ENCODE measurements around the gene NEDD9.

Gene NEDD9

GRCh38 chr6:11181478-11182136 is 50.9 kb downstream of the NEDD9 start:
- Mint-ChIP-seq H3K27ac (no peak overlapping the region), H3K4me1 (ENCODE audit: low read depth) (no peaks in the 10 kb centered on the region), H3K27me3 (no peaks in the 10 kb centered on the region), H3K4me3 (no peak overlapping the region), H3K36me3 (peaks cover 30% of the 10 kb centered on the region), H3K9me3 (ENCODE audit: low read depth) (peaks cover 17% of the 10 kb centered on the region)

DNA sequence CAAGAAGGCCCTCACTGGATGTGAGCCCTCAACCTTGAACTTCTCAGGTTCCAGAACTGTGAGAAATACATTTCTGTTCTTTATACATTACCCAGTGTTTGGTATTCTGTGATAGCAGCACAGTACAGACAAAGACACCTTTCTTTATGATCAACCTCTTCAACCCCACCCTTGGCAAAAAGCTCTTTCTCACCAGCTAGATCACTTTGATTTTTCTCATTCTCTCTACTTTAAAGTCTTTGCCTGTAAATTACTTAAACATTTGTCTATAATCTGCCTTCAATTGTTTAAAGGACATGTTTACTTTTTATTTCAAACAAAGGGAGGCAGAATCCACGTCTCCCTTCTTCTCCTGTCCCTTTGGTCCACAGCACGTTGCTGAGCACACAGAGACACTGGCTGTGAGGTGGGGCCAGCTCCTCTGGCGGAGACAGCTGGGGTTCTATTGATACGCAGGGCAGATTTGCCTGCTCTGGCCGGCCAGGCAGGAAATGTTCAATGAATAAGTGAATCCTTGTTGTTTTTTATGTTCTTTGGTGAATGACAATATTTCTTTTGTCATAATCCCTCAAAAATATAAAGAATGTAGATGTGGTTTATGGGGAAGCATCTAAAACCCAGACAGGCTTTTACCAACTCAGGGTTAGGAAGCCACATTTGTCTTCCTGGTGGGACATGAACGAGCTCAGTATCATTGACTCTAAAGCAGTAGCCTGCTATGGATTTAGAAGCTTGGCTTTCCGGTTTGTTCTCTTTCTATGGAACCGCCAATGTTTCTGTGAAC is 52.9 kb downstream of the NEDD9 start:
- Mint-ChIP-seq H3K4me3 (no peak overlapping the region), H3K4me1 (ENCODE audit: low read depth) (no peaks in the 10 kb centered on the region), H3K27ac (no peak overlapping the region), H3K36me3 (peaks cover 17% of the 10 kb centered on the region), H3K27me3 (no peaks in the 10 kb centered on the region), H3K9me3 (ENCODE audit: low read depth) (peaks cover 13% of the 10 kb centered on the region)

GRCh38 chr6:11179088-11179418 is 53.4 kb downstream of the NEDD9 start:
- no peaks in the 10 kb centered on the region for H3K27me3 Mint-ChIP-seq
- no peak overlapping the region for H3K4me3 Mint-ChIP-seq
- H3K9me3 Mint-ChIP-seq (ENCODE audit: low read depth): peaks cover 13% of the 10 kb centered on the region
- no peaks in the 10 kb centered on the region for H3K4me1 Mint-ChIP-seq (ENCODE audit: low read depth)
- peaks cover 13% of the 10 kb centered on the region for H3K36me3 Mint-ChIP-seq
- no peak overlapping the region for H3K27ac Mint-ChIP-seq

GRCh38 chr6:11177271-11177670 is 55.2 kb downstream of the NEDD9 start:
- no peaks in the 10 kb centered on the region for H3K27me3 Mint-ChIP-seq
- H3K4me3 Mint-ChIP-seq: no peak overlapping the region
- H3K27ac Mint-ChIP-seq: no peak overlapping the region
- peaks cover 8% of the 10 kb centered on the region for H3K4me1 Mint-ChIP-seq (ENCODE audit: low read depth)
- H3K9me3 Mint-ChIP-seq (ENCODE audit: low read depth): peaks cover 9% of the 10 kb centered on the region
- H3K36me3 Mint-ChIP-seq: peaks cover 3% of the 10 kb centered on the region

GRCh38 chr6:11174242-11174611 is 58.2 kb downstream of the NEDD9 start:
- no peak overlapping the region for H3K4me3 Mint-ChIP-seq
- H3K27ac Mint-ChIP-seq: peak overlapping the region; percentile 14
- H3K27me3 Mint-ChIP-seq: no peaks in the 10 kb centered on the region
- H3K4me1 Mint-ChIP-seq (ENCODE audit: low read depth): peaks cover 10% of the 10 kb centered on the region
- peaks cover under 1% of the 10 kb centered on the region for H3K9me3 Mint-ChIP-seq (ENCODE audit: low read depth)
- H3K36me3 Mint-ChIP-seq: no peaks in the 10 kb centered on the region

- no peaks in the 10 kb centered on the region for H3K9me3 Mint-ChIP-seq (ENCODE audit: low read depth)
- H3K27ac Mint-ChIP-seq: peak overlapping the region; percentile 7
- no peaks in the 10 kb centered on the region for H3K27me3 Mint-ChIP-seq
- no peaks in the 10 kb centered on the region for H3K36me3 Mint-ChIP-seq
- no peak overlapping the region for H3K4me3 Mint-ChIP-seq
- H3K4me1 Mint-ChIP-seq (ENCODE audit: low read depth): peaks cover 10% of the 10 kb centered on the region
Measured at GRCh38 chr6:11172501-11173327, 59.8 kb downstream of the NEDD9 start.

- no peak overlapping the region for H3K27ac Mint-ChIP-seq
- no peaks in the 10 kb centered on the region for H3K36me3 Mint-ChIP-seq
- no peak overlapping the region for H3K4me3 Mint-ChIP-seq
- no peaks in the 10 kb centered on the region for H3K9me3 Mint-ChIP-seq (ENCODE audit: low read depth)
- peaks cover 10% of the 10 kb centered on the region for H3K4me1 Mint-ChIP-seq (ENCODE audit: low read depth)
- H3K27me3 Mint-ChIP-seq: no peaks in the 10 kb centered on the region
Measured at GRCh38 chr6:11171952-11172351, 60.5 kb downstream of the NEDD9 start.

- peaks cover 3% of the 10 kb centered on the region for H3K36me3 Mint-ChIP-seq
- H3K4me1 Mint-ChIP-seq (ENCODE audit: low read depth): peaks cover 20% of the 10 kb centered on the region
- no peak overlapping the region for H3K27ac Mint-ChIP-seq
- H3K27me3 Mint-ChIP-seq: no peaks in the 10 kb centered on the region
- no peak overlapping the region for H3K4me3 Mint-ChIP-seq
- H3K9me3 Mint-ChIP-seq (ENCODE audit: low read depth): no peaks in the 10 kb centered on the region
Measured at GRCh38 chr6:11168091-11168635, 64.3 kb downstream of the NEDD9 start.

DNA sequence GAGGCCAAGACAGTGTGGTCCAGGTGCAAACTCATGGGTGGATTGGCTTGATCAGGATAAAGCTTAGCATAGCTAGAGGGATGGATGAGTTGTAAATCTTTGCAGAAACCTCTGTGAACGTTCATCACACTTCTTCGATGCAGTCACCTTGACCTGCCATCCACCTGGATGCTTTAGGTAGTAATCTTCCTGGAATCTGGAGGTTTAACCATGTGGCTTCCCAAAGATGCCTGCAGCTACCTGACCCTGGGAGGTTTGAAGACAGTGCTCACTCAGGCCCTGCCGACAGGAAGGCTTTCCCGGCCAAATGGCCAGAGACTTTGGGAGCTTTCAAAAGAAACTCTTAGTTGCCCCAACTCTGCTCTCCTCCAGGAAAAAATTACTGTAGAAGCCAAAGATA is 65.5 kb downstream of the NEDD9 start:
- no peak overlapping the region for H3K27ac Mint-ChIP-seq

GRCh38 chr6:11164717-11165646 is 67.5 kb downstream of the NEDD9 start:
- Mint-ChIP-seq H3K4me3 (no peak overlapping the region), H3K9me3 (ENCODE audit: low read depth) (no peaks in the 10 kb centered on the region), H3K36me3 (peaks cover 3% of the 10 kb centered on the region), H3K27ac (no peak overlapping the region), H3K4me1 (ENCODE audit: low read depth) (peaks cover 10% of the 10 kb centered on the region), H3K27me3 (no peaks in the 10 kb centered on the region)

More for the DNA sequence above, 65.5 kb downstream of the NEDD9 start:
- no peaks in the 10 kb centered on the region for H3K27me3 Mint-ChIP-seq
- H3K4me1 Mint-ChIP-seq (ENCODE audit: low read depth): peaks cover 10% of the 10 kb centered on the region
- peaks cover 3% of the 10 kb centered on the region for H3K36me3 Mint-ChIP-seq
- H3K9me3 Mint-ChIP-seq (ENCODE audit: low read depth): no peaks in the 10 kb centered on the region
- no peak overlapping the region for H3K4me3 Mint-ChIP-seq

- H3K36me3 Mint-ChIP-seq: peaks cover 3% of the 10 kb centered on the region
- H3K27me3 Mint-ChIP-seq: no peaks in the 10 kb centered on the region
- no peak overlapping the region for H3K27ac Mint-ChIP-seq
- peaks cover 10% of the 10 kb centered on the region for H3K4me1 Mint-ChIP-seq (ENCODE audit: low read depth)
- H3K9me3 Mint-ChIP-seq (ENCODE audit: low read depth): no peaks in the 10 kb centered on the region
- H3K4me3 Mint-ChIP-seq: no peak overlapping the region
Measured at GRCh38 chr6:11163932-11164331, 68.5 kb downstream of the NEDD9 start.

DNA sequence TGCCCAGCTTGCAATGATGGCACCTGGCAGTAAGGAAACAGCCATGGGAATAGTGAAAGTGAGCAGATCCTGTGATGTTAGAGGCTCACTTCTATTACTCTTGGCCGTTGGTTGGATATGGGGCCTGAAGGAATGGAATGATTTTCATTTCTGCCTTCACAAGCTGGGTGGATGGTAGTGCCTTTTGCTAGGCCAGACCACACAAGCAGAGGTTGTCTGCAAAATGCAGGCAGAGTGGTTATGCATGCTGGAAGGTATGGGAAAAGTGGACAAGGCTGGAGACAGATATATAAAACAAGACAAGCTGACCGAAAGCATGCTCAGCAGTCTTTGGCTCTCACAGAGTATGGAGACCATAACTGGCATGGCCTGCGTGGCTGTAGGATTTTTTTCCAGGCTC is 70.2 kb downstream of the NEDD9 start:
- Mint-ChIP-seq H3K4me1 (ENCODE audit: low read depth) (peaks cover 10% of the 10 kb centered on the region), H3K9me3 (ENCODE audit: low read depth) (no peaks in the 10 kb centered on the region), H3K4me3 (no peak overlapping the region), H3K27ac (no peak overlapping the region), H3K36me3 (peaks cover 3% of the 10 kb centered on the region), H3K27me3 (no peaks in the 10 kb centered on the region)

GRCh38 chr6:11161031-11161956 is 71.2 kb downstream of the NEDD9 start:
- no peak overlapping the region for H3K27ac Mint-ChIP-seq
- peaks cover 10% of the 10 kb centered on the region for H3K4me1 Mint-ChIP-seq (ENCODE audit: low read depth)
- H3K9me3 Mint-ChIP-seq (ENCODE audit: low read depth): peaks cover 3% of the 10 kb centered on the region
- H3K36me3 Mint-ChIP-seq: peaks cover 3% of the 10 kb centered on the region
- no peak overlapping the region for H3K4me3 Mint-ChIP-seq
- H3K27me3 Mint-ChIP-seq: no peaks in the 10 kb centered on the region
